Measurements from ENCODE around the gene HTT.

DNA sequence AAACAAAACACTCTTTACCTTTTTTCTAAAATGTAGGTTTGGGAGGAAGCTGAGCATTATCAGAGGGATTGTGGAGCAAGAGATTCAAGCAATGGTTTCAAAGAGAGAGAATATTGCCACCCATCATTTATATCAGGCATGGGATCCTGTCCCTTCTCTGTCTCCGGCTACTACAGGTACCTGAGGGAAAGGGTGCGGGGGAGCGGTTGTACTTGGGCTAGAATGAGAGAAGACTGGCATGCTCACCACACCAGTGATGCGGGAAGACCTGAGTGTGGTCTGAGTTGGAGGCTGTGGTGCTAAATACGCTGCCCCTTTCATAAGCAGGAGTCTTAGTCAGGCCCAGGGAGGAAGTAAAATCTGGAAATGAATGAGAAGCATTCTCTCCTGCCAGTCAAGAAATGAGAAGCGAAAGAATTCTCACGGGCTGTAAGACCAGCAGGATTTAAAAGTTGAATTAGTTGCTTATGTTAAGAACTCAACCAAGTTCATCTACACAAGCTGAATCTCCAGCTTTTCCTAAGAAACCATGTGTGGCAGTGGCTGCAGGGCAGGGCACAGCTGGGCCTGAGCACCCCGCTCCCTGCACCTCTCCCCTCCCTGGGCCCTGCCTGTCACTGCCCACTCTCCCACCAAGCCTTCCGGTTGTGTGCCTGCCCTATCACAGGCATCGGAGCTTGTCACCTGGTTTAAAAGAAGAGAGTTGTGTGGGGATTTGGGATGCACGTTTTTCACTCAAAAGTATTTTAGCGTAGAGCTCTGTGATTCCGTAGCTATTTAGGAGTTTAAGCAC lies 149.7 kb downstream of the HTT start:
- TF ChIP-seq, protein P1, sequence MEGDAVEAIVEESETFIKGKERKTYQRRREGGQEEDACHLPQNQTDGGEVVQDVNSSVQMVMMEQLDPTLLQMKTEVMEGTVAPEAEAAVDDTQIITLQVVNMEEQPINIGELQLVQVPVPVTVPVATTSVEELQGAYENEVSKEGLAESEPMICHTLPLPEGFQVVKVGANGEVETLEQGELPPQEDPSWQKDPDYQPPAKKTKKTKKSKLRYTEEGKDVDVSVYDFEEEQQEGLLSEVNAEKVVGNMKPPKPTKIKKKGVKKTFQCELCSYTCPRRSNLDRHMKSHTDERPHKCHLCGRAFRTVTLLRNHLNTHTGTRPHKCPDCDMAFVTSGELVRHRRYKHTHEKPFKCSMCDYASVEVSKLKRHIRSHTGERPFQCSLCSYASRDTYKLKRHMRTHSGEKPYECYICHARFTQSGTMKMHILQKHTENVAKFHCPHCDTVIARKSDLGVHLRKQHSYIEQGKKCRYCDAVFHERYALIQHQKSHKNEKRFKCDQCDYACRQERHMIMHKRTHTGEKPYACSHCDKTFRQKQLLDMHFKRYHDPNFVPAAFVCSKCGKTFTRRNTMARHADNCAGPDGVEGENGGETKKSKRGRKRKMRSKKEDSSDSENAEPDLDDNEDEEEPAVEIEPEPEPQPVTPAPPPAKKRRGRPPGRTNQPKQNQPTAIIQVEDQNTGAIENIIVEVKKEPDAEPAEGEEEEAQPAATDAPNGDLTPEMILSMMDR (optimal IDR thresholded peaks at IDR 0.05 in 1 of 3, IDR thresholded peaks at IDR 0.05 in 1 of 3, conservative IDR thresholded peaks at IDR 0.05 in 1 of 3; ENCODE audit: extremely low read depth in 1 of 3, insufficient read depth in 2 of 3, low read length in 3 of 3), result no peak
- no peak for TF ChIP-seq EZH2 (IDR thresholded peaks at IDR 0.05; ENCODE audit: low read length)
